Cardiac muscle cell (in vitro differentiated cells and primary cell): Measurements from ENCODE around the gene SLC13A3. TPM values are rescaled to one million over a fixed set of nuclear protein-coding genes. Genes with fewer than 3 reads are reported as not detected.
A peak's percentile ranks its signal among the peaks of the same experiment; 100 is the strongest.

Source experiments
- DNase-seq, 2 donors: peaks; one replicate each; pipeline versions ENCODE4 v3.0.0 to v3.0.0-alpha.2; 2010 to 2017; ENCODE audit warnings: low read depth in 1 of 2, low spot score in 1 of 2
- H3K27ac ChIP-seq: fragments of 200-600 bp; sonication (generic); 2 replicates; pipeline ENCODE4 v1.5.1; 2016
- H3K27me3 ChIP-seq: fragments of 200-600 bp; sonication (generic); 2 replicates; pipeline ENCODE4 v1.6.0; 2016; ENCODE audit warnings: control low read depth
- H3K36me3 ChIP-seq: fragments of 200-600 bp; sonication (generic); 2 replicates; pipeline ENCODE4 v1.5.1; 2016; ENCODE audit warnings: control low read depth
- H3K4me1 ChIP-seq: fragments of 200-600 bp; sonication (generic); 2 replicates; pipeline ENCODE4 v1.8.1; 2017; ENCODE audit warnings: low read depth, mild to moderate bottlenecking, mixed run types
- H3K4me3 ChIP-seq: fragments of 200-600 bp; sonication (generic); 2 replicates; pipeline ENCODE4 v1.5.1; 2016; ENCODE audit warnings: mild to moderate bottlenecking
- H3K9me3 ChIP-seq: fragments of 200-600 bp; sonication (generic); 2 replicates; pipeline ENCODE4 v1.5.1; 2017; ENCODE audit warnings: low read depth, mild to moderate bottlenecking, control low read depth
- polyA plus RNA-seq: library from polyadenylated mRNA; unstranded; fragments of >200 nt; fragmentation: Nextera tagmentation; extraction: Ambion mirVana; gene quantifications from 2 replicates; pipeline ENCODE4 v1.2.1, GENCODE V29; 2016
- total RNA-seq: library from RNA; depleted of rRNA; stranded (reverse); fragments of >200 nt; gene quantifications from 2 replicates; pipeline ENCODE4 v1.2.3, GENCODE V29; 2016
- TF ChIP-seq, protein P1 (sequence below): IDR thresholded peaks from 2 replicates; pipeline ENCODE4 v1.5.1; 2012; ENCODE audit warnings: low read depth, mild to moderate bottlenecking, low read length

SLC13A3 gene
- total RNA-seq: 2.5 and 3.9 TPM in 2 replicates
- 2.1 and 3.5 TPM in 2 replicates for polyA plus RNA-seq

DNA sequence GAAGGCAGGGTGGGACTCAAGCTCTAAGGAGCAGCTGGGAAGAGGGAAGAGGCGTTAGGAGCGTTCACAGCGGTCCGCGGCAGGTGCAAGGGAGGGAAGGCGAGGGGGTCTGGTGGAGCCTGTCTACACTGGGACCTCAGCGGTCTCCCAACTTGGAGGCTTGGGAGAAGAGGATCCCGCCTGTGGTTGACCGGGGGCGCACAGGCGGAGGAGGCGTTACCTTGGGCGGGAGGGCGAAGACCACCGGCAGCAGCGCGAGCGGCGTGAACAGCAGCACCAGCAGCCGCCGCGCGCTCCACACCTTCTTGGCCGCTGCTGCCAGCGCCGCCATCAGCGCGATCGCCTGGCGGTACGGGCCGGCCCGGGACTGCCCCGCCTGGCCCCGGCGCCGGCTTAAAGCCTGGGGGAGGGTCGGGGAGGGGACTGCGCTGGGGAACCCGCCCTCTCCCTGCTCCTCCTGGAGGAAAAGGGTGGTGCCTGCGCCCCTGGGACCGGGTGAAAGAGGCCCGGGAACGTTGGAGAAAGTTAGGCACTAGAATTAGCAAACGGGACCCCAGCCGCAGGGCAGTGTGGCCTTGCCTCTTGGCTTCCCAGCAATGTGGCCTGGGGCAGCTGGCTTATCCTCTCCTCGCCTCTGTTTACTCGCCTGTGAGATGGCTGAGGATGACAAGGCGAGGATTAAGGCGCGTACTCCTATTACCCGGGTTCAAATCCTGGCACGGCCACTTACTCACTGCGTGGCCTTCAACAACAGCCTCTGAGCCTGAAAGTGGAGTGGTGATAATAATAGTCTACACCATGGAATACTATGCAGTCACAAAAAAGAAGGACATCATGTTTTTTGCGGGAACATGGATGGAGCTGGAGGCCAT is at the start of gene SLC13A3:
Gene SLC13A3, minus strand, starts transcription at position 369 of the 872 bp plus-strand sequence. Its CDS starts 38 bp downstream, at position 331.
- TF ChIP-seq, protein P1, sequence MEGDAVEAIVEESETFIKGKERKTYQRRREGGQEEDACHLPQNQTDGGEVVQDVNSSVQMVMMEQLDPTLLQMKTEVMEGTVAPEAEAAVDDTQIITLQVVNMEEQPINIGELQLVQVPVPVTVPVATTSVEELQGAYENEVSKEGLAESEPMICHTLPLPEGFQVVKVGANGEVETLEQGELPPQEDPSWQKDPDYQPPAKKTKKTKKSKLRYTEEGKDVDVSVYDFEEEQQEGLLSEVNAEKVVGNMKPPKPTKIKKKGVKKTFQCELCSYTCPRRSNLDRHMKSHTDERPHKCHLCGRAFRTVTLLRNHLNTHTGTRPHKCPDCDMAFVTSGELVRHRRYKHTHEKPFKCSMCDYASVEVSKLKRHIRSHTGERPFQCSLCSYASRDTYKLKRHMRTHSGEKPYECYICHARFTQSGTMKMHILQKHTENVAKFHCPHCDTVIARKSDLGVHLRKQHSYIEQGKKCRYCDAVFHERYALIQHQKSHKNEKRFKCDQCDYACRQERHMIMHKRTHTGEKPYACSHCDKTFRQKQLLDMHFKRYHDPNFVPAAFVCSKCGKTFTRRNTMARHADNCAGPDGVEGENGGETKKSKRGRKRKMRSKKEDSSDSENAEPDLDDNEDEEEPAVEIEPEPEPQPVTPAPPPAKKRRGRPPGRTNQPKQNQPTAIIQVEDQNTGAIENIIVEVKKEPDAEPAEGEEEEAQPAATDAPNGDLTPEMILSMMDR: no peak
- no peaks in the 10 kb centered on the region for H3K4me1 ChIP-seq
- H3K27me3 ChIP-seq: peaks cover 26% of the 10 kb centered on the region
- no peaks in the 10 kb centered on the region for H3K9me3 ChIP-seq
- H3K36me3 ChIP-seq: no peaks in the 10 kb centered on the region
- no peak within 1 kb of the TSS for H3K27ac ChIP-seq
- peak; percentile 23 to 57 for DNase-seq
- peak within 1 kb of the TSS; percentile 15 for H3K4me3 ChIP-seq

DNA sequence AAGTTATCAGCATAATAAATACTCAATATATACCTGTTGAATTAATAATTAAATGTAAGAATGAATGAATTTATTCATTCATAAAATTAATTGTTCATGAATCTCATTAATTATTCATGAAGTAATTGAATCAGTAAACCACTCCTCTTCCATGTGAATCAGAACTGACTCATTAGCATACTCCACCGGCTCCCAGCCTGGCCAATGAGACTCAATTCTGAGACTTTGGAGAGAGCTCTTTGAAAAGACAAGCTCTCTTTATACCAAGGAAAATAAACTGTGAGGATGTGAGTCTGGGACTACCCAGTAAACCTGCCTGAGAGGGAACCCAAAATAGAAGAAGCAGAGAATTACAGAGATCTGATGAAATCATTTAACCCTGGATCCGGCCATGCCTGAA is 49.8 kb upstream of the SLC13A3 start:
- TF ChIP-seq, protein P1: no peak
- no peak overlapping the region for H3K4me3 ChIP-seq
- no peaks in the 10 kb centered on the region for H3K9me3 ChIP-seq
- H3K4me1 ChIP-seq: peaks cover 2% of the 10 kb centered on the region
- no peaks in the 10 kb centered on the region for H3K27me3 ChIP-seq
- no peaks in the 10 kb centered on the region for H3K36me3 ChIP-seq
- DNase-seq: no peak
- no peak overlapping the region for H3K27ac ChIP-seq

- H3K9me3 ChIP-seq: no peaks in the 10 kb centered on the region
- TF ChIP-seq, protein P1: no peak
- no peak overlapping the region for H3K27ac ChIP-seq
- DNase-seq: no peak
- H3K27me3 ChIP-seq: no peaks in the 10 kb centered on the region
- H3K4me3 ChIP-seq: no peak overlapping the region
- H3K36me3 ChIP-seq: no peaks in the 10 kb centered on the region
- peaks cover 8% of the 10 kb centered on the region for H3K4me1 ChIP-seq
Observed at GRCh38 chr20:46700481-46700880, 49.2 kb upstream of the SLC13A3 start.

DNA sequence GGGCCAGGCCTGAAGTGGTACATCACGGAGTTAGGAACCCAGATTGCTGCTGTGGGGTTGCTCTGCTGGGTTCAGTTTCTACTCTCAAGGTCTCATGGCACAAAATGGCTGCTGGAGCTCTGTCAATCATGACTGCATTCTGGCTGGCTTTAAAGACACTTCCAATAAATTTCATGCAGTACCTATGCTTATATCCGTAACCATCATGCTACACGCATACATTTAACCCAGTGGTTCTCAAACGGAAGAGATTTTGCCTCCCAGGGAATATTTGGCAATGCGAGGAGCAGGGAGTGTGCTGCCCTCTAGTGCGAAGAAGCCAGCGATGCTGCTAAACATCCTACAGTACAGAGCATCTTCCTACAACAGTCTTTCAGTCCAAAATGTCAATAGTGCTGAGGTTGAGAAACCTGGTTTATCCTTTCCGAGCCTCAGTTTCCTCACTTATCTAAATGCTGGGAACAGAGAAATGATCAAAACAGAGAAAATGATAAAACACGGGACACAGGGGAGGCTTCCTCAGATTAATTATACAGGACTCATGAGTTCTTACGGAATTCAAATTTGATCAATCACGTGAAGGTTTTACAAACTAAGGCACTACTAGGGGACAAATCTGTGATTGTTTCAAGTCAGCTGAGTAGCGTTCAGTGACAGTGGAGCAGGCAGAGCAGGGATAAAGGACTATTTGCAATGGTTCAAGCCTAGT is 48.5 kb upstream of the SLC13A3 start:
- TF ChIP-seq, protein P1: peak; percentile 85
- Histone ChIP-seq H3K9me3 (no peaks in the 10 kb centered on the region), H3K36me3 (no peaks in the 10 kb centered on the region), H3K27me3 (no peaks in the 10 kb centered on the region), H3K27ac (no peak overlapping the region), H3K4me1 (peaks cover 10% of the 10 kb centered on the region), H3K4me3 (no peak overlapping the region)
- peak in 1 of 2 donors; percentile 72 for DNase-seq

- H3K9me3 ChIP-seq: no peaks in the 10 kb centered on the region
- DNase-seq: no peak
- no peak overlapping the region for H3K4me3 ChIP-seq
- TF ChIP-seq, protein P1: no peak
- no peaks in the 10 kb centered on the region for H3K36me3 ChIP-seq
- no peaks in the 10 kb centered on the region for H3K27me3 ChIP-seq
- H3K4me1 ChIP-seq: peaks cover 13% of the 10 kb centered on the region
- H3K27ac ChIP-seq: no peak overlapping the region
Observed at GRCh38 chr20:46698788-46699187, 47.5 kb upstream of the SLC13A3 start.
